GM21717 (cell line): Measurements from ENCODE around the gene APCDD1.
"Not testable (repeated sequence)": the region's sequence is repeated elsewhere in the genome, so short reads cannot be mapped to it uniquely, and the experiment has no call there.

Experiments
- ATAC-seq: cut with Tn5 transposase; IDR thresholded peaks from one replicate; pipeline ENCODE4 v1.9.1; 2021; ENCODE audit warnings: mild to moderate bottlenecking, moderate library complexity; ENCODE audit not compliant: unreplicated experiment

Gene APCDD1

DNA sequence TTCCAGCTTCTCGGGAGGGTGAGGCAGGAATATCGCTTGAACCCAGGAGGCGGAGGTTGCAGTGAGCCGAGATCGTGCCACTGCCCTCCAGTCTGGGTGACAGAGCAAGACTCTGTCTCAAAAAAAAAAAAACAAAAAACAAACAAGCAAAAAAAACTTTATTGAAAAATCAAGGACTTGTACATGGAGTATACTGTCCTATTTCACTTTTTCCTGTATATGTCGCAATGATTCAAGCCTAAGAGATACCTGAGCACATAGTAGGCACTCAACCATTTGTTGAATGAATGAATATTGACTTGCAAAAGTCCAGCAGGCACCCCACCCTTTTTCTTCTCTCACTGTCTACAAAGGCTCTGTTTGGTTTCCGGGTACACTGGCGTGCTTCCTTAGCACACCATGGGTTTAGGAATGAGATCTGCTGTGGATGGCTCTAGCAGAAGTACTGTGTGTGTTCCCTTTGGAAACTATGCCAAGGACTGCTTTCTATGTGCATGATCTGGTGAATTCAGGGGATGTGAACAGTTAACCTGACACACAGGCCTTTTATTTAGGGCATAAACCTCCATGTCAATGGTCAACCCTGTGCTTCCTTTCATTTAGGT is 6.1 kb downstream of the APCDD1 start:
- no peak for ATAC-seq

DNA sequence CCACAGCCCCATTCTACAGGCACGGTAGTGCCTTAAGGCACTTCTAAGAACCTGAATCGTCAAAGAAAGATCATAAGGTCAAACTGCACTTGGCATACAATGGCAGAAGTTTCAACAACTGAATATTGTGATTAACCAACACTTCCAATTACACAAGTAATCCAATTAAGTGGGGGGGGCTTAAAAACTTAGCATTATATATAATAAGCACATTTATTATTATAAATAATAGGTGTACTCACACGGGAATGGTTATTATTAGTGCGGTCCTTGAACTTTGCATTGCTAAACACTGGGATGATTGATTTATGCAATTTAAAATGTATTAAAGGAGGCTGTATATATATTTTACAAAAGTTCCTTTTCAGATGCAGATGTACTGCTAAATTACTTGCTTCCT is 7.6 kb downstream of the APCDD1 start:
- ATAC-seq = no peak

DNA sequence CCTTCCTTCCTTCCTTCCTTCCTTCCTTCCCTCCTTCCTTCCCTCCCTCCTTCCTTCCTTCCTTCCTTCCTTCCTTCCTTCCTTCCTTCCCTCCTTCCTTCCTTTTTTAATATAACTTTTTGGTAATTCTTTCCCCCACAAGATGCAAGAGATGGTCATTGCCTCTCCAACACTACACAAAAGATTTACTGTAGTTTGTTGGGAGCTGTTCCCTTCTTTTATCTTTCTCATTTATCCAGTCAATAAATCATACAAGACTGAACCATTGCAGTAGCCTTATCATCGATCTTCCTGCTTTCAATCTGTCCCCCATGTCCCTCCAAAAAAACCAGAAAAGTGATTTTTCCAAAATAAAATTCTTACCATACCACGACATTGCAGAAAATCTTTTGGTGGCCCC is 8.2 kb downstream of the APCDD1 start:
- ATAC-seq = no peak

DNA sequence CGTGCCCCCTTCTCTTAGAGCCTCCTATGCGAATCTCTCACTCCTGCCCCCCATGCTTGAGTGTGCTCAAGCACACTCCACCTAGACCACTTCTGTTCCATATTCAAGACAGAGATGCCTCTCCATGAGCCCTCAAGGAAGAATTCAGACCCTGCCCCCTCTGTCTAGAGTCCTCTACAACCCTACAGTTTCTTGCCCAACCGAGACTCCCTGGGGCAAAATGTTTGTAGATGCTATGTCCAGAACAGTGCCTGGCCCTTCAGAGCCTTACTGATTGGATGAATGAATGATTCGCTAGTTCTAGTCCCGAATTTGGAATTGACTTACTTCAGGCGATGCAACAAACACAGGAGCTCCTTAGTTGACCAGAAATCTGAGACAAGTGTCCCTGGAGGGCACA is 8.7 kb downstream of the APCDD1 start:
- ATAC-seq = no peak

DNA sequence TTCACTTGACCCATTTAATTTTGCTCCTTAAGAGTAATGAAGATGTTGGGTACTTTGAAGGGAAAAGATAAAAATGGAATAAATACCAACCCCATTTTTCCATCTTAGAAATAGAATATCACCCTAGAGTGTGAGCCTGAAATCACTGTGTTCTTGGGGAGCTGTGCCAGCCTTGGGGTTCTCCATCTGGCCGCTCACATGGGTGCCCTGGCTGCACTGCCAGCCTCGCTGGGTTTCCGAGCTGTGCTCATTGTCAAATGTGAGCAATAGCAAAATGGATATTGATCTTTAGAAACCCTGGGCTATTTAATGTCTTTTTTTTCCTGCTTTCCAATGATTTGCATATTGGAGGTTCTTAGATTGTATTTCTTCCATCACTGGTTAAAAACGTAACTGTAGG is 9.3 kb downstream of the APCDD1 start:
- ATAC-seq = no peak

GRCh38 chr18:10464161-10464648 is 9.8 kb downstream of the APCDD1 start:
- not testable (repeated sequence) for ATAC-seq

- ATAC-seq = no peak
These were observed 10.9 kb downstream of the APCDD1 start for GRCh38 chr18:10465174-10465939.

GRCh38 chr18:10470429-10470828 is 16.0 kb downstream of the APCDD1 start:
- ATAC-seq = no peak

DNA sequence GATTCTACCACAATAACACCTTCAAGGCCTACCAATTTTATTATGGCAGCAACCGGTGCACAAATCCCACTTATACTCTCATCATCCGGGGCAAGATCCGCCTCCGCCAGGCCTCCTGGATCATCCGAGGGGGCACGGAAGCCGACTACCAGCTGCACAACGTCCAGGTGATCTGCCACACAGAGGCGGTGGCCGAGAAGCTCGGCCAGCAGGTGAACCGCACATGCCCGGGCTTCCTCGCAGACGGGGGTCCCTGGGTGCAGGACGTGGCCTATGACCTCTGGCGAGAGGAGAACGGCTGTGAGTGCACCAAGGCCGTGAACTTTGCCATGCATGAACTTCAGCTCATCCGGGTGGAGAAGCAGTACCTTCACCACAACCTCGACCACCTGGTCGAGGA is 17.1 kb downstream of the APCDD1 start:
- ATAC-seq = no peak

DNA sequence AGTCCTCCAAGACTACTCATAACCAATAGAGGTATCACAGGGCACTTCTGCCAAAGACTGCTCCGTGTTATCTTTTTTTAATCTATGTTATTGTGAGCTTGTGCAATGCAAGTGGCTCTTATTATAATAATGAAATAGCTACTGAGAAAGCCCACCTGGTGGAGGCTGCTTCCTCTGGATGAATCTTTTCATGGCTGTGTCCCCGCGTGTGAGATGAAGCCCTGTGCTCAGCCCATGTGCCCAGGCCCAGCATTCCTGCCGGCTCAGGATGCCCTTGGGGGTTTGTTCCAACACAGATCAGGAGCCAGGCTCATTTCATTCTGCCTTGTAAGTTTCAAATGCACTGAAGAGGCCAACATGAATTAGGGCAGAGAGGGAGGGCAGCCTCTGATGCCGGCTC is 18.7 kb downstream of the APCDD1 start:
- ATAC-seq = no peak

GRCh38 chr18:10474309-10474708 is 19.9 kb downstream of the APCDD1 start:
- no peak for ATAC-seq

DNA sequence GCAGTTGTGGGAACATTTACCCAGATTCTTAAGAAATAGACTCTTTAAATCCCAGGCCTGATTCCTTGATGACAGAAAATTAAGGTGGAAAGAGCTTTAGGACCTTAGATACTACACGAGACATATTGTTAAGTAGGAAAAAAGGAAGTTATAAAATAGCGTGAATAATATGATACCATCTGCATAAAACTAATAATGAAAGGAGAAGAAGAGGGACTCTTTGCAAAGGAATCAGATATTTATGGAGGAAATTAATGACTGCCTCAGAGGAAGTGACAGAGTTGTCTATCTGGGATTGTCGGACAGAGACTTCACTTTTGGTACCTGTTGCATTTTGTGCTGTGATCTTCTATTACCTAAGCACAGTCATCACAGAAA is 20.8 kb downstream of the APCDD1 start:
- ATAC-seq = no peak

GRCh38 chr18:10475654-10476291 is 21.3 kb downstream of the APCDD1 start:
- ATAC-seq = no peak

- ATAC-seq = no peak
These were observed 21.9 kb downstream of the APCDD1 start for GRCh38 chr18:10476338-10476791.

DNA sequence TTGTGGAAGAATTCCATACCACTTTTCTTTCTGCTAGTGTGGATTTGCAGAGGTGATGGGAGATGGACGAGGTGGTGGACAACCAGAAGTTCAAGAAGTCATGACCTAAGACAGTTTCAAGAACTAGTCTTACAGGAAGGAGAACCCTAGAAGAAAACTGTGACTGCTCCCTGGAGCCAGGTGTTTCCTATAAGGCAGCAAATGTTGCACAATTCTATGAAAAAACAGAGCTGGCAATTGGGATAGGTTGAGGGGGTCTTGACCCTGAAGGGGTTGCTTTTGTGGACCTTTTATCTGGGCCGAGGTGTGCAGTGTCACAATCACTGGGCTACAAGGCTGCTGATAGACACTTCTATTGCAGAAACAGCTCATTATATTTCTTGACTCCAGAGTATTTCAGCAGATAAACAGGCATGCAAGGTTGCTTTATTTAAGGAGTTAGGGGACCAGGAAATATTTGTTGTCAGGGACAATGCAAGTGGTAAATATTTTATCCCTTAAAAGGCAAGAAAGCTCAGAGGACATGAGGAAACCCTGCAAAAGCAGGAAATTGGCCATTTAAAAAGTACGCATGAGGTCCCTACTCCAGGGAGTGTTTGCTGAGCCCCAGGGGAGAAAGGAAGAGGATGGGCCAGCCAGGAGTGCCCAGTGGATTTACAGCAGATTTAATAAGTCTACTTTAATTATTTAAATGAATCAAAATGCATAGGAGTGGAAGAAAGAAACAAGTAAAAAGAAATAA is 22.9 kb downstream of the APCDD1 start:
- ATAC-seq = no peak

DNA sequence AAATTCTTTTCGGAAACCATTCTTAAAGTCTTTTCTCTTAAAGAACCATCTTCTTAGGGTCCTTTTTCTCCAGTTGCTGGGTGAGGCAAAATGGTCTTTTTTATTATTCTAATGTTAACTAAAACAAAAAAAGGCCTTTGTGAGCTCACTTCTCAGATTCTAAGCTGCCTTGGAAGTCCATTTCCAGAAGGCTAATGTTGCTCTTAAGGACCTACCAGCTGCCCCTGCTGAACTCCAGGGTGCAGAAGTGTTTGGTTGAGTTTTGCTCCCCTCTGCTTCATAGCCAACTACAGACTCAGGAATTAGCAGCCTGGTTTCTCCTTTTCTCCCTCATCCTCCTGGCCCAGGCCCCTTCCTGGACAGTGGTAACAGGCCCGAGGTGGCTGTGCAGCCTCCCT is 23.4 kb downstream of the APCDD1 start:
- ATAC-seq = no peak

DNA sequence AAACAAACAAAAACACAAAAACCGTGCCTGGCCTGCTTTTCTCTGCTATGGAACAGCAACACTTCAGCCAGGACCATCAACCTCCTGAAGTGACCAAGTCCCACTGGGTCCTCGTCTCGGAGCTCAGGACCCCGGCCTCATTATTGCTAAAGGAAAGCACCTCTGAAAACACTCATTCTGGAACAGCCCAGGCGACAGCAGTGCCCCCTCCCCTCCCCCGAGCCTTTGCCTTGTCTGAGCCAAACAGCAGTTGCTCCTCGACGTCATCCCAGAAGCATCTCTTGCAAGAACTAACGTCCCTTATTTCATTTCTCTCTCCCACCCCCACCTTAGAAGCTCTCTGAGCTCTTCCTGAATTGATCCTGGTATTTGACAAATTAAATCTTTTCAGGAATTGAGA is 27.4 kb downstream of the APCDD1 start:
- no peak for ATAC-seq

GRCh38 chr18:10482363-10482984 is 28.0 kb downstream of the APCDD1 start:
- no peak for ATAC-seq

- ATAC-seq = no peak
These were observed 28.8 kb downstream of the APCDD1 start for GRCh38 chr18:10482985-10483949.

DNA sequence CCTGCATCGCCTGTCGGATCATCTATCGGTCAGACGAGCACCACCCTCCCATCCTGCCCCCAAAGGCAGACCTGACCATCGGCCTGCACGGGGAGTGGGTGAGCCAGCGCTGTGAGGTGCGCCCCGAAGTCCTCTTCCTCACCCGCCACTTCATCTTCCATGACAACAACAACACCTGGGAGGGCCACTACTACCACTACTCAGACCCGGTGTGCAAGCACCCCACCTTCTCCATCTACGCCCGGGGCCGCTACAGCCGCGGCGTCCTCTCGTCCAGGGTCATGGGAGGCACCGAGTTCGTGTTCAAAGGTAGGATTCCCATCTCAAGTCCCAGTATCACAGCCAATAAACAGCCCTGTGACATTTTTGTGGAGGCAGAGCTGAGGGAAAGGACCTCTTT is 31.0 kb downstream of the APCDD1 start:
- no peak for ATAC-seq
